GM23248 (cell line): ENCODE measurements around the gene WAS.

Experiments used
- EZH2 ChIP-seq: fragments of 200-600 bp; sonication (generic); IDR thresholded peaks from 2 replicates; pipeline ENCODE4 v1.6.1; 2018; ENCODE audit warnings: antibody characterized with exemption, mild to moderate bottlenecking; ENCODE audit not compliant: insufficient read depth, poor library complexity, severe bottlenecking
- EZH2phosphoT487 ChIP-seq: fragments of 200-600 bp; sonication (generic); IDR thresholded peaks from 2 replicates; pipeline ENCODE4 v1.6.1; 2018; ENCODE audit warnings: antibody characterized with exemption, moderate library complexity, mild to moderate bottlenecking, low read depth; ENCODE audit not compliant: insufficient read depth

GRCh38 chrX:48737940-48738339 lies 54.3 kb downstream of the WAS start:
- TF ChIP-seq EZH2 = no peak
- no peak for TF ChIP-seq EZH2phosphoT487
